Lower lobe of right lung (tissue), 2 donors: ENCODE measurements around the gene CORO2B. TPM values are rescaled to one million over a fixed set of nuclear protein-coding genes. Genes with fewer than 3 reads are reported as not detected.

Experiments
- ATAC-seq, 2 donors: fragments of 200-7000 bp; cut with Tn5 transposase; one replicate each; pipeline ENCODE4 v1.9.1; 2020 to 2022; ENCODE audit warnings: mild to moderate bottlenecking in 2 of 2, moderate library complexity in 2 of 2
- DNase-seq: peaks from one replicate; pipeline ENCODE4 v3.0.0-alpha.2; 2020
- H3K27ac ChIP-seq: fragments of 200-600 bp; one replicate; pipeline ENCODE4 v1.8.0; 2022
- H3K27me3 ChIP-seq: fragments of 200-600 bp; one replicate; pipeline ENCODE4 v1.8.0; 2022; ENCODE audit warnings: low read depth
- H3K36me3 ChIP-seq: fragments of 200-600 bp; one replicate; pipeline ENCODE4 v1.8.0; 2022; ENCODE audit warnings: mild to moderate bottlenecking
- H3K4me1 ChIP-seq: fragments of 200-600 bp; one replicate; pipeline ENCODE4 v1.8.0; 2022
- H3K4me3 ChIP-seq: fragments of 200-600 bp; one replicate; pipeline ENCODE4 v1.8.0; 2022; ENCODE audit warnings: mild to moderate bottlenecking
- H3K9me3 ChIP-seq: fragments of 200-600 bp; one replicate; pipeline ENCODE4 v1.8.0; 2022
- intact Hi-C: fragments of 100-400 bp; cut with DNase I; formaldehyde crosslinking; loops from one replicate; pipeline ENCODE4 v1.11.0; 2022
- total RNA-seq: library from RNA; stranded (reverse); fragmentation: NEBNext Ultra II Directional; extraction: Animal tissue kit (Norgen Biotek cat#: 25700); gene quantifications from one replicate; pipeline ENCODE4 v1.2.1, GENCODE V29; 2021
- TF ChIP-seq, protein P1 (sequence below): fragments of 200-600 bp; IDR thresholded peaks from one replicate; pipeline ENCODE4 v1.8.0; 2022; ENCODE audit warnings: antibody characterized with exemption, mild to moderate bottlenecking
- donor health status: DM: no; HTN: yes; CAD: no; lungs with severe emphysema.

CORO2B gene
- total RNA-seq, 1 donor from 2014 or later = 6.8 TPM

DNA sequence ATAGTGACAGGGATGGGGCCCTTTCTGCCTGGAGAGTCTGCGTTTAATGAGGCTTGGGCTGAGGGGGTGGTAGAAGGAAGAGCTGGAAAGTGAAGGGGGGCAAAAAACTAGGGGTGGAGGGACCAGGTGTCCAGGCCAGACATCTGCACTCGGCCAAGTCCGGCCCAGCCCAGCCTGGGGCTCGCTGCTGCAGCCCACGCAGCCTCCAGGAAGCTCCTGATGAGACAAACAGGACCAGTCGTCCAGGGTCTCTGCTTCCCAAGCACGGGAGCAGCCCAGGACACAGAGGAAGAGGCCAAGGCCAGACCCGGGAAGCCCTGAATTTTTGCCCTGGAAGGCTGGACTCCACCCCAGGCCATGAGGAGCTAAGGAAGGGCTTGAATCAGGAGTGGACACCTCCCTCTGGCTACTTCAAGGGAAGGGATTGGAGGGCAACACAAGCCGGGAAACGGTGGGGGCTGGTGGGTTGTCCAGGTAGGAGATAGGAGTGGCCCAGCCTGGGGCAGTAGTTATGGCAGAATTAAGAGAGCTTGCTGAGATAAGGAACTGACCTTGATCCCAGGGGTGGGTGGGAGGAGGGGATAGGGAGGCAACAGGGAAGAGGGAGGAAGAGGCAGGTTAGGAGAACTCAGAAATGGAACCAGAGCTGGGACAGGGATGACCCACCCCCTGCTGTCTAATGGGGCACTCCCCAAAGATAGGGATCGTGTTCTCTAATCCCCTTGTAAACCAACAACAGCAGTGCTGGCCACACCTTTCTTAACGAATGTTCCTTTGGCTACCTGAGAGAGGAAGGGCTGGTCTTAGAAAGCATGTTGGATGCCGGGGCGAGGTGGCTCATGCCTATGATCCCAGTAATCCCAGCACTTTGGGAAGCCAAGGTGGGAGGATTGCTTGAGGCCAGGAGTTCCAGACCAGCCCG is 152.4 kb downstream of the CORO2B start:
- H3K36me3 ChIP-seq = no peaks in the 10 kb centered on the region
- peak; percentile 5 to 8 for ATAC-seq
- H3K9me3 ChIP-seq = no peaks in the 10 kb centered on the region
- H3K4me1 ChIP-seq = peaks cover 19% of the 10 kb centered on the region
- DNase-seq = no peak
- TF ChIP-seq, protein P1, sequence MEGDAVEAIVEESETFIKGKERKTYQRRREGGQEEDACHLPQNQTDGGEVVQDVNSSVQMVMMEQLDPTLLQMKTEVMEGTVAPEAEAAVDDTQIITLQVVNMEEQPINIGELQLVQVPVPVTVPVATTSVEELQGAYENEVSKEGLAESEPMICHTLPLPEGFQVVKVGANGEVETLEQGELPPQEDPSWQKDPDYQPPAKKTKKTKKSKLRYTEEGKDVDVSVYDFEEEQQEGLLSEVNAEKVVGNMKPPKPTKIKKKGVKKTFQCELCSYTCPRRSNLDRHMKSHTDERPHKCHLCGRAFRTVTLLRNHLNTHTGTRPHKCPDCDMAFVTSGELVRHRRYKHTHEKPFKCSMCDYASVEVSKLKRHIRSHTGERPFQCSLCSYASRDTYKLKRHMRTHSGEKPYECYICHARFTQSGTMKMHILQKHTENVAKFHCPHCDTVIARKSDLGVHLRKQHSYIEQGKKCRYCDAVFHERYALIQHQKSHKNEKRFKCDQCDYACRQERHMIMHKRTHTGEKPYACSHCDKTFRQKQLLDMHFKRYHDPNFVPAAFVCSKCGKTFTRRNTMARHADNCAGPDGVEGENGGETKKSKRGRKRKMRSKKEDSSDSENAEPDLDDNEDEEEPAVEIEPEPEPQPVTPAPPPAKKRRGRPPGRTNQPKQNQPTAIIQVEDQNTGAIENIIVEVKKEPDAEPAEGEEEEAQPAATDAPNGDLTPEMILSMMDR = no peak
- no peaks in the 10 kb centered on the region for H3K27me3 ChIP-seq
- intact Hi-C loops = no loop called here
- no peak overlapping the region for H3K4me3 ChIP-seq
- H3K27ac ChIP-seq = peak overlapping the region; percentile 18

DNA sequence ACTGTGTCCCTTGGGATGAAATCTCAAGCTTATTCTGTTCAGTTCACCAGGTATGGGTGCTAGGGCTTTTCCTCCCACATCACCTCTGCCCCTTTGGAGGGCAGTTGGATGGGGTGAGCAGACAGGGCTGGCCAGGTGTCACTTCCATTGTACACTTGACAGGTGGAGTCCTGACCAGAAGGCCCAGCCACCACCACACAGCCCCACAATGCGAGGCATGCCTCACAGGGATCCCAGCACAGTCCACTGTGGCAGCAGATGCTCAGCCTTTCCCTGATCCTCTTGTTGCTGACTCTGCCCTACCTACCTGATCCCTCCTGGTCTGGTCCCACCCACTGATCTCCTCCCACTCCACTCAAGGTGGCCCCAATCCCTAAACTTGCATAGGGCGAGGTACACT is 153.7 kb downstream of the CORO2B start:
- Histone ChIP-seq H3K4me1 (peaks cover 19% of the 10 kb centered on the region), H3K27me3 (no peaks in the 10 kb centered on the region), H3K36me3 (no peaks in the 10 kb centered on the region), H3K9me3 (no peaks in the 10 kb centered on the region), H3K27ac (no peak overlapping the region), H3K4me3 (no peak overlapping the region)
- DNase-seq (no peak), ATAC-seq (no peak)
- intact Hi-C loops = no loop called here
- TF ChIP-seq, protein P1 = no peak

DNA sequence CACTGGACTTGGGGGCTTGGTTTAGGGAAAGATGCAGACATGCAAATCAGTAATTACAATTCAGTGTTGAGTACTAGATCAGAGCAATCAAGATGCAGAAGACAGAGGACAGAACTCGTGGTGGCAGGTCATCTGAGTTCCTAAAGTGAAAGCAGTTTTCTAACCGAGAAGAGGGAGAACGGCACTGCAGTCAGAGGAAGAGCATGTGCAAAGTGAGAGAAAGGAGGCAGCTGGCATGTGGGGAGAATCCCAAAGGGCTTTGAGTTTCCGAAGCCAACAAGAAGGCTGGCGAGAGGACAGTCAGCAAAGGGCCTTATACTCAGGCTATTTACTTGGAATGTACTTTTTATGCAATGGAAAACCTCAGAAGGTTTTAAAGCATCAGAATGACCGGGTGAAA is 154.9 kb downstream of the CORO2B start:
- Histone ChIP-seq H3K4me1 (peaks cover 19% of the 10 kb centered on the region), H3K9me3 (no peaks in the 10 kb centered on the region), H3K4me3 (no peak overlapping the region), H3K27me3 (no peaks in the 10 kb centered on the region), H3K27ac (no peak overlapping the region), H3K36me3 (no peaks in the 10 kb centered on the region)
- ATAC-seq = no peak
- intact Hi-C loops = no loop called here
- no peak for DNase-seq
- TF ChIP-seq, protein P1 = no peak

DNA sequence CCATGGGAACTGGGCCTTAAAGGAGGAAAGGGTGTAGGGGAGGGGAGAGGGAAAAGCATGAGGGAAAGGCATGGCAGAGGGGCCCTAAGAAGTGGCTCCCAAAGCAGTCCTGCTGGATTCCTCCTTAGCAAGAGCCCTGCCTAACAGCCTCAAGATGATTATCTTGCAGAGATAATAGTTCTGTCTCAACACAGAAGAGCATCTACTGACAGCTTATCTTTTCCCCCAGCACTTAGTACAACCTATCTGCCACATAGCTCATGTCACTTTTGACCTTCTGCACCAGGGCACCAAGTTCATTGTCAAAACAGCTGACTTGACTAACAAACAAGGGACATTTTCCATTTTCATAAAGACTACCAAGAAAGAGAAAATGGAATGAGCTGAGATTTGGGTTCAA is 155.6 kb downstream of the CORO2B start:
- intact Hi-C loops = no loop called here
- no peak for ATAC-seq

DNA sequence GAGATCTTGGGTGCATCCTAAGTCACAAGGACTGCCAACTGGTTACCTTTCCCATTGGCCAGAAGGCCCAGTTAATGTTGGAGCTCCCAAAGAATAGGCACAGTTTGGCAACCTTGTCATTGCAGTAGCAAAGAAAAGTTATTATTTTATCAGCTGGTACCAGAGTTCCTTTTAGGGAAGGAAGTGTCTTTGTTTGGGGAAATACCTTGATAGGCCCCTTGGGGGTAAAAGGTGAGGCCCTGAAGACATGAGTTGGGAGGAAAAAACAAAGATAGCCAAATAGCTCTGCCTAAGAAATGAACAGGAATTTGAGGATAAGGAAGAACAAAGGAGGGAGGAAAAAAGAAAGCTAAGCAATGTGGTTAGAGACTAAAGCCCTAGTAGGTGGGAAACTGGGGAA is 156.1 kb downstream of the CORO2B start:
- Histone ChIP-seq H3K4me1 (peaks cover 17% of the 10 kb centered on the region), H3K4me3 (no peak overlapping the region), H3K36me3 (no peaks in the 10 kb centered on the region), H3K27me3 (no peaks in the 10 kb centered on the region), H3K27ac (no peak overlapping the region), H3K9me3 (no peaks in the 10 kb centered on the region)
- TF ChIP-seq, protein P1 = no peak
- ATAC-seq (no peak), DNase-seq (no peak)
- intact Hi-C loops = no loop called here

More for the DNA sequence above, 155.6 kb downstream of the CORO2B start:
- Histone ChIP-seq H3K4me3 (no peak overlapping the region), H3K36me3 (no peaks in the 10 kb centered on the region), H3K9me3 (no peaks in the 10 kb centered on the region), H3K27ac (no peak overlapping the region), H3K4me1 (peaks cover 19% of the 10 kb centered on the region), H3K27me3 (no peaks in the 10 kb centered on the region)
- TF ChIP-seq, protein P1 = no peak
- DNase-seq = no peak
